Activated CD8-positive, alpha-beta memory T cell treated with anti-CD3 and anti-CD28 coated beads, Interleukin-2, amount 50 U/mL, for 48 hours (primary cell): ENCODE data around the gene DEPDC7.
A peak's percentile ranks its signal among the peaks of the same experiment; 100 is the strongest.

ENCODE experiments used
- DNase-seq: peaks from one replicate; pipeline ENCODE4 v3.0.0-alpha.2; 2020

The DEPDC7 gene

GRCh38 chr11:33063326-33063881 is 47.7 kb downstream of the DEPDC7 start:
- no peak for DNase-seq

GRCh38 chr11:33064033-33064825 is 48.6 kb downstream of the DEPDC7 start:
- no peak for DNase-seq

DNA sequence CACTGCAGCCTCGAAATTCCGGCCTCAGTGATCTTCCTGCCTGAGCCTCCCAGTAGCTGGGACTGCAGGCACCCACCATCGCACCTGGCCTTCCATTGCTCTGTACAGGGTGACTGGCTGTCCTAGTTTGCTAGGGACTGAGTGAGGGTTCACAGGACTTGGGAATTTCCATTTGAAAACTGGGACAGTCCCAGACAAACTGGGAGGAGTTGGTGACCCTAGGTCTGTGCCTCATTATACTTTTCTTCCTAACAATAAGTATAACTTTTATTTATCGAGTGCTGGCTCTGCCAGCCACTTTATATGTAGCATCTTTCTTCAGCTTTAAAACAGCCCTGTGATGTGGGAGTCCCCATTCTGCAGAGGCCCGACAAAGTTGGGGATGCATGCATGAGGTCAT is 49.2 kb downstream of the DEPDC7 start:
- DNase-seq: no peak

GRCh38 chr11:33065445-33066178 is 49.9 kb downstream of the DEPDC7 start:
- DNase-seq: peak; percentile 85

GRCh38 chr11:33067294-33067693 is 51.6 kb downstream of the DEPDC7 start:
- DNase-seq: no peak

GRCh38 chr11:33068611-33069340 is 53.1 kb downstream of the DEPDC7 start:
- no peak for DNase-seq

- DNase-seq: no peak
These were observed 56.8 kb downstream of the DEPDC7 start for GRCh38 chr11:33072465-33072864.
